LNCAP (cell line): Measurements from ENCODE around the gene NADK2.

Experiments
- TF ChIP-seq, protein P1 (sequence below): fragments of 450-650 bp; IDR thresholded peaks from 2 replicates; pipeline ENCODE4 v1.5.1; 2017; ENCODE audit warnings: mild to moderate bottlenecking

NADK2 gene

DNA sequence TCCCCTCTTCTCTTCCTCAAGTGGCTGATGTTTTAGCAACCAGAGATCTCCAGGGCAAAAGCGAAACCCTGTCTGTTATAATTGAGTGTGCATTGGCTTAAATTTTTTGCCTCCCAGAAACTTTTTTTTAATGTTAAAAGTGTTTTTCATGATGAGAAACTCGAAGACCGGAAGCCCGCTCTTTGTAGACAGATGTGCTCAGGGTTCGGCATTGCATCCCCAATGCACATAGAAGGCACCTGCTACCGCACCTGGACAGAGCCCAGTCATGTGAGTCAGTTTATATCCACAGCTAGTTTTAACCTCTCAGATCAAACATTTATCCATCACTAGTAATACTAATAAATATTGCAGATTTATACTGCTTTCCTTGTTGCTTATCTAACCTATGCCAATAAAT is 19.5 kb upstream of the NADK2 start:
- TF ChIP-seq, protein P1, sequence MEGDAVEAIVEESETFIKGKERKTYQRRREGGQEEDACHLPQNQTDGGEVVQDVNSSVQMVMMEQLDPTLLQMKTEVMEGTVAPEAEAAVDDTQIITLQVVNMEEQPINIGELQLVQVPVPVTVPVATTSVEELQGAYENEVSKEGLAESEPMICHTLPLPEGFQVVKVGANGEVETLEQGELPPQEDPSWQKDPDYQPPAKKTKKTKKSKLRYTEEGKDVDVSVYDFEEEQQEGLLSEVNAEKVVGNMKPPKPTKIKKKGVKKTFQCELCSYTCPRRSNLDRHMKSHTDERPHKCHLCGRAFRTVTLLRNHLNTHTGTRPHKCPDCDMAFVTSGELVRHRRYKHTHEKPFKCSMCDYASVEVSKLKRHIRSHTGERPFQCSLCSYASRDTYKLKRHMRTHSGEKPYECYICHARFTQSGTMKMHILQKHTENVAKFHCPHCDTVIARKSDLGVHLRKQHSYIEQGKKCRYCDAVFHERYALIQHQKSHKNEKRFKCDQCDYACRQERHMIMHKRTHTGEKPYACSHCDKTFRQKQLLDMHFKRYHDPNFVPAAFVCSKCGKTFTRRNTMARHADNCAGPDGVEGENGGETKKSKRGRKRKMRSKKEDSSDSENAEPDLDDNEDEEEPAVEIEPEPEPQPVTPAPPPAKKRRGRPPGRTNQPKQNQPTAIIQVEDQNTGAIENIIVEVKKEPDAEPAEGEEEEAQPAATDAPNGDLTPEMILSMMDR = no peak

DNA sequence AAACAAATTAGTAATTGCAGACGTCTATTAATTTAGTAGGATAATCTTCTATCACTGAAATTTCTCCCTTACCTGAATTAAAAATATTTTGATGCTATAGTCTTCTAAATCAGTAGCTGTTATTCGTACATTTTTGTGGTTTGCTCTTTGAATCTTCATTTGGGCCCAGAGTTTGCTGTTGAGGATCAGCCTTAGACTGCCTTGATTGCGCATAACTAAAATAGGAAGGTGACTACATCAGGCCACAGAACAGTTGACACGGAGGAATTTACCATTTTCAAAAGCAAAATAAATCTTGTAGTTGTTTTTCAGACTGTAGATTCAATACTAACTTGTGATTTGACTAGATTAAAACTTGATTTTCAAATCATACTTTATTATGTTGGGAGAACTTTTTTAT is 11.8 kb upstream of the NADK2 start:
- TF ChIP-seq, protein P1 = no peak

DNA sequence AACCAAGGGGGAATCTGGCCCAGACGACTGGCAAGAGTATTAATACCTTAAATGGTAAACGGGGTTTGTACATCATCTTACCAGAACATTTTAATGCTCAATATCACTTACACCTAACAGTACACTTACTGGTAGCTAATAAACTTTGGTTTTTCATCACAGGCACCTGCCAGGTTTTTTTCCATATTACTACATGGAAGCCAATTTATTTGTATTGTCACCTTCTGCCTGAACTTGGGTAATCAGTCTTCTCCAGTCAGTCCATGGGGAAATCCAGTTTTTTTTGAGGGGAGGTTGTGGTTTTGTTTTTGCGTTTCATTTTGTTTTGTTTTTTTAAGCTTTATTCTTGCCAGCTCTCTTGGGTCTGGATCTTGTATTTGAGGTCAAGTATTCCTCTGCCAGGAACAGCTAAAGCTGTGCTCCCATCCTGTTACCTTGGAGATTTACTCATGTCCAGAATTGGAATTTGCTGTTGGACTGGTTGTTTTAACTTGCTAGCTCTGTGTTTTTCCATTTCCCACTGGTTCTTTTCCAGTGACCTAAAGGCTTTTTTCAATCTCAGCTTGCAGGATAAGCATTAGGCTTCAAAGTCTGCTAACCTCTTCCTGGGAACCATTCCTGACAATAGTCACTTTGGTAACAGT is 11.1 kb upstream of the NADK2 start:
- TF ChIP-seq, protein P1 = no peak

DNA sequence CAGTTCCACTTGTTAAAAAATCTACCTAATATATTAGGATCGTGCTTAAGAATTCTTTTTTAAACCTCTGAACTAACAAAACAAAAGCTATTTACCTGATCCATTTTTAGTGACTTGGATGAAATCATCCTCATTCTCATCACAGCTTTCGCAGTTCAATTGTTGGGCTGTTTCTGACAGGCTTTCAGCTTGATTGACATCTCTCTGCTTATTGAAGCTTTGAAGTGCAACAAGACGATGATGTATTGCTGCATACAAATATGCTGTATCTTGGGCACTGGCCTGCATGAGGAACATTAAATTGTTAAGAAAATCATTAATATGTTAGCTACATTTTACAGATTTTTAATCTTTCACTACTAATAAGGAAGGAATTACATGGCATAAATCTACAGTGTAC is 9.5 kb upstream of the NADK2 start:
- TF ChIP-seq, protein P1 = no peak

DNA sequence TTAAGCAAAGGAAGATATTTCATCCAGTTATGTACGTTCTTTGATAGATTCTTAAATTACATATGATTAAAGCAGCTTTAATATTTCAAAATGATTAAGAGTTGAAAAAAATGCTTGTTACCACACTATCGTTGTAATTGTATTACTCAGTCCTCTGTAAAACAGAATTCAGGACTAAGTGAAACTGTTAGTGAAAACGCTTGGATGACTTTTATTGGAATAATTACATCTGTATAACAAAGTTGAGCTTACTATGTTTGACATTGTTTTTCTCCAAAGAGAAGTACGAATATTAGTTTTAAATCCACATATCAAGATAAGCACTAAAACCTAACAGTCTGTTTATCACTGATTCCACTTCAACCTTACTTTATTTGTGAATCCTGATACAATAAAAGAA is 8.7 kb upstream of the NADK2 start:
- TF ChIP-seq, protein P1 = no peak

DNA sequence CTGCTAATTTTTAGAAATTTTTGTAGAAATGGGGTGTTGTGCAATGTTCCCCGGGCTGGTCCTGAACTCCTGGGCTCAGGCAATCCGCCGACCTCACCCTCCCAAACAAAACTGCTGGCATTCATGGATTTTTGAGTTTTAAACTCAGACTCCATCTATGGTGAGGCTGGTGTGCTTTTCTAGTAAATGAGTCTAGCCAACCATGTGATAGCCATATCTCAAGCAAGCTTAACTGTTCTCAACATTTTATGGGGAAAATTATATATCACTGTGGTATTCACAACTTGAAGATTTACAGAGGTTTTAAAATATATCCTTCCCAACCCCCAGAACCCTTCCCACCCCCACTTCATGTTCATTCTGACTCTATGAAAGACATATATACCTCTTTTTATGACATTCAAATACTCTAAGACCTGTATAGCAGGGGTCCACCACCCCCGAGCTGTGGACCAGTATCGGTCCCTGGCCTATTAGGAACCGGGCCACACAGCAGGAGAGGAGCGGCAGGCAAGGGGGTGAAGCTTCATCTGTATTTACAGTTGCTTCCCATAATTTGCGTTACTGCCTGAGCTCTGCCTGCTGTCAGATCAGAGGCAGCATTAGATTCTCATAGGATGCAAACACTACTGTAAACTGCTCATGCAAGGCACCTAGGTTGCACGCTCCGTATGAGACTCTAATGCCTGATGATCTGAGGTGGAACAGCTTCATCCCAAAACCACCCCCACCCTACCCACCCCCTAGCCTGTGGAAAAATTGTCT is 4.5 kb upstream of the NADK2 start:
- TF ChIP-seq, protein P1 = no peak

DNA sequence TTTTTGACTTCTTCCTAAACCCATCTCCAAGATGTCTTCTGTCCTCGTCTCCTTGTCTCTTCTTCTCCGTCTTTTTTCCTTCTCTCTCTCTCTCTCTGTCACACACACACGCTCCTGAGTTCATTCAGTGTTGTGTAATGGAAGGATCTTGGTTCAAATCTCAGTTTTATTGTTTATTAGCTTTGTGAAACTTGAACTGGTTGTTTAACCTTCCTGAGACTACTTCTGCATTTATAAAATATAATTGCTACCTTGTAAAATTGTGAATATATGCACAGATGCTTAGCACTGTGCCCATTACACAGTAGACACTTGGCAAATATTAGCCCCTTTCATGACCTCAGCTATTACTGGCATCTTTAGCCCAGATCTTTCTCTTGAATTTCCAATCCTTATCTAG is 2.4 kb upstream of the NADK2 start:
- TF ChIP-seq, protein P1 = no peak
